ENCODE measurements around the gene USP47.

GRCh38 chr11:11973361-11973800, 131.6 kb downstream of the USP47 start:
- TF ChIP-seq EP300 (IDR thresholded peaks at IDR 0.05): no peak
- no peak for TF ChIP-seq CTCF (IDR thresholded peaks at IDR 0.05)
- TF ChIP-seq POLR2A (IDR thresholded peaks at IDR 0.05): no peak
- TF ChIP-seq POLR2AphosphoS5 (IDR thresholded peaks at IDR 0.05): peak in 2 of 4 donors; percentile 35 to 67
